Measurements from ENCODE around the gene GNB1L. TPM values are rescaled to one million over a fixed set of nuclear protein-coding genes. Genes with fewer than 3 reads are reported as not detected.

The GNB1L gene
- total and polyA plus RNA-seq, 2 of the 13 experiments (the other 11 are each of a cell fraction or from before 2014, with no cell fraction given), result 2.5 to 7.4 TPM

- no peaks in the 10 kb centered on the region for H3K79me2 ChIP-seq (ENCODE audit: insufficient read depth, low read length)
- no peak overlapping the region for H3K27ac ChIP-seq (ENCODE audit: extremely low read length, insufficient read depth, low read length)
- no peak for DNase-seq (ENCODE audit: low spot score)
- BruUV-seq (replicated peaks), result no TSS peak
- peaks cover 13% of the 10 kb centered on the region for H3K4me1 ChIP-seq (ENCODE audit: insufficient read depth, low read length)
- no peak overlapping the region for H3K4me2 ChIP-seq (ENCODE audit: low read depth, low read length)
- H3K9me3 ChIP-seq (ENCODE audit: low read length), result no peaks in the 10 kb centered on the region
- no peak overlapping the region for H2AFZ ChIP-seq (ENCODE audit: low read length)
- WGBS (ENCODE audit: low lambda C conversion rate), result 51% methylated on average over 12 of the region's 31 CpGs
- H4K20me1 ChIP-seq (ENCODE audit: insufficient read depth, low read length), result peaks cover 3% of the 10 kb centered on the region; the same call in 1 of the 2 replicates
- no peaks in the 10 kb centered on the region for H3K36me3 ChIP-seq (replicated peaks in 1 of 2; ENCODE audit: control insufficient read depth in 1 of 2, insufficient read depth in 2 of 2, low read length in 2 of 2)
- peaks cover 10 to 81% of the 10 kb centered on the region in 2 experiments for H3K27me3 ChIP-seq (ENCODE audit: control insufficient read depth in 1 of 2, insufficient read depth in 2 of 2, low read length in 2 of 2)
- in situ Hi-C loops (cut with HindIII; ENCODE audit: extremely low pct_ligation_motif_present, low pct_unique_long_range_greater_than_20kb), result no loop called here
- H3K4me3 ChIP-seq (replicated peaks in 1 of 3; ENCODE audit: insufficient read depth in 1 of 3, low read depth in 2 of 3, low read length in 3 of 3), result no peak overlapping the region
- no peak for FAIRE-seq
- intact Hi-C loops (cut with micrococcal nuclease; ENCODE audit: unreplicated experiment), result no loop called here
- no peak for ATAC-seq
- ChIA-PET POLR2A (no interaction called here), CTCF (ENCODE audit: low intra/inter-chr PET ratio, low total read pairs) (no interaction called here)
- TF ChIP-seq ZNF143 (CRISPR knock-in tag; IDR thresholded peaks at IDR 0.05), result no peak
- TF ChIP-seq ZNF644 (CRISPR knock-in tag; IDR thresholded peaks at IDR 0.05; ENCODE audit: low read depth), result no peak
- no peak for TF ChIP-seq ZFP36L1 (CRISPR knock-in tag; IDR thresholded peaks at IDR 0.05)
- no peak for TF ChIP-seq ZNF567 (CRISPR knock-in tag; IDR thresholded peaks at IDR 0.05; ENCODE audit: borderline replicate concordance)
- TF ChIP-seq GATAD2A (CRISPR knock-in tag; IDR thresholded peaks at IDR 0.05), result no peak
- no peak for TF ChIP-seq PITX1 (CRISPR knock-in tag; IDR thresholded peaks at IDR 0.05)
- TF ChIP-seq ZSCAN25 (CRISPR knock-in tag; IDR thresholded peaks at IDR 0.05), result no peak
- no peak for TF ChIP-seq NCOR1 (IDR thresholded peaks at IDR 0.05; ENCODE audit: borderline replicate concordance, low read length)
- no peak for TF ChIP-seq SOX6 (IDR thresholded peaks at IDR 0.05)
- no peak for TF ChIP-seq SOX6 (CRISPR knock-in tag; IDR thresholded peaks at IDR 0.05)
- TF ChIP-seq EP300 (IDR thresholded peaks at IDR 0.05; ENCODE audit: low read depth in 2 of 2, low read length in 2 of 2), result no peak
- no peak for TF ChIP-seq EP300 (CRISPR knock-in tag; IDR thresholded peaks at IDR 0.05; ENCODE audit: borderline replicate concordance)
- TF ChIP-seq NFRKB (IDR thresholded peaks at IDR 0.05), result no peak
- no peak for TF ChIP-seq MAFG (CRISPR knock-in tag; IDR thresholded peaks at IDR 0.05)
- no peak for TF ChIP-seq THAP9 (CRISPR knock-in tag; IDR thresholded peaks at IDR 0.05; ENCODE audit: borderline replicate concordance)
- TF ChIP-seq ZNF513 (CRISPR knock-in tag; conservative IDR thresholded peaks at IDR 0.05), result no peak
- TF ChIP-seq ZNF124 (CRISPR knock-in tag; IDR thresholded peaks at IDR 0.05), result no peak
- TF ChIP-seq POGK (CRISPR knock-in tag; conservative IDR thresholded peaks at IDR 0.05), result no peak
- no peak for TF ChIP-seq LBX2 (CRISPR knock-in tag; IDR thresholded peaks at IDR 0.05; ENCODE audit: borderline replicate concordance)
- H3K9ac ChIP-seq (ENCODE audit: insufficient read depth, low read depth, low read length), result no peak overlapping the region
These were observed 115.8 kb downstream of the GNB1L start for GRCh38 chr22:19738664-19739447.

All from HepG2 (cell line).